ENCODE data around the gene C14orf180. TPM values are rescaled to one million over a fixed set of nuclear protein-coding genes. Genes with fewer than 3 reads are reported as not detected.
A peak's percentile ranks its signal among the peaks of the same experiment; 100 is the strongest.

Gene C14orf180
- total and polyA plus RNA-seq, 2 of the 8 experiments (the other 6 are each of a cell fraction or from before 2014, with no cell fraction given) = not detected

- no peak overlapping the region for H2BK12ac ChIP-seq (ENCODE audit: low read depth, low read length)
- no peak overlapping the region for H2BK15ac ChIP-seq (ENCODE audit: low read length)
- H3K14ac ChIP-seq (ENCODE audit: insufficient read length) = no peak overlapping the region
- H2AK5ac ChIP-seq (ENCODE audit: low read depth, low read length) = no peak overlapping the region
- DNase-seq (ENCODE audit: low read depth in 1 of 2, low spot score in 2 of 2) (no peak), FAIRE-seq (no peak)
- H3K9ac ChIP-seq (replicated peaks in 1 of 4; ENCODE audit: extremely low read depth in 1 of 4, low read depth in 3 of 4, low read length in 3 of 4) = no peak overlapping the region
- H3K79me1 ChIP-seq (ENCODE audit: low read depth, low read length) = no peaks in the 10 kb centered on the region
- H2BK20ac ChIP-seq (ENCODE audit: low read length) = no peak overlapping the region
- no peak overlapping the region for H3K56ac ChIP-seq (replicated peaks; ENCODE audit: insufficient read length, low read depth, low read length)
- H2BK5ac ChIP-seq (ENCODE audit: low read depth, low read length) = no peak overlapping the region
- no peak overlapping the region for H3K18ac ChIP-seq (ENCODE audit: extremely low read depth, low read length)
- no peak overlapping the region for H4K5ac ChIP-seq (ENCODE audit: insufficient read length, low read depth, low read length)
- H3K9me3 ChIP-seq (ENCODE audit: insufficient read depth in 2 of 2, low read depth in 1 of 2, low read length in 1 of 2) = no peaks in the 10 kb centered on the region
- TF ChIP-seq BACH1 (IDR thresholded peaks at IDR 0.05; ENCODE audit: low read length) = no peak
- no peak for TF ChIP-seq SIX5 (IDR thresholded peaks at IDR 0.05; ENCODE audit: low read depth, low read length)
- no peak for TF ChIP-seq HDAC2 (IDR thresholded peaks at IDR 0.05; ENCODE audit: borderline replicate concordance in 1 of 2, low read depth in 2 of 2, low read length in 2 of 2)
- TF ChIP-seq SP4 (IDR thresholded peaks at IDR 0.05; ENCODE audit: low read length) = no peak
- no peak for TF ChIP-seq TCF12 (IDR thresholded peaks at IDR 0.05; ENCODE audit: low read depth, low read length)
- TF ChIP-seq SRF (IDR thresholded peaks at IDR 0.05; ENCODE audit: low read depth, low read length) = no peak
- no peaks in the 10 kb centered on the region for H3K23me2 ChIP-seq (ENCODE audit: low read depth, low read length)
- peaks cover 0 to 3% (median 1%) of the 10 kb centered on the region in 4 experiments; a peak in 3 of 7 replicates for H3K4me1 ChIP-seq (replicated peaks in 1 of 4; ENCODE audit: control insufficient read depth in 3 of 4, insufficient read depth in 4 of 4, low read length in 3 of 4)
- H3K27ac ChIP-seq (ENCODE audit: low read depth, low read length) = no peak overlapping the region
- H4K8ac ChIP-seq (ENCODE audit: extremely low read depth, insufficient read depth, low read length) = peak overlapping the region; percentile 43; the same call in 1 of the 2 replicates
- H3K79me2 ChIP-seq (ENCODE audit: control insufficient read depth in 1 of 2, insufficient read depth in 2 of 2, low read length in 2 of 2) = no peaks in the 10 kb centered on the region
- H2BK120ac ChIP-seq (replicated peaks; ENCODE audit: low read depth, low read length) = no peak overlapping the region
- POLR2A ChIA-PET (ENCODE audit: partially characterized antibody) = no interaction called here
- no peaks in the 10 kb centered on the region for H3K36me3 ChIP-seq (ENCODE audit: control insufficient read depth in 2 of 4, insufficient read depth in 4 of 4, low read length in 3 of 4)
- H4K91ac ChIP-seq (replicated peaks; ENCODE audit: insufficient read length, low read length) = no peak overlapping the region
- H3K4me3 ChIP-seq (ENCODE audit: extremely low read depth in 1 of 4, insufficient read depth in 2 of 4, low read depth in 3 of 4, low read length in 4 of 4) = no peak overlapping the region
- no peak overlapping the region for H3K4ac ChIP-seq (replicated peaks; ENCODE audit: insufficient read length, low read depth, low read length)
- CTCF ChIA-PET (ENCODE audit: partially characterized antibody) = interaction anchor here (1.4 to 2.8 kb wide), 2 partner anchors 9 to 12 kb away, joined by 3 to 10 read pairs; no protein-coding TSS in a partner anchor
- no peak overlapping the region for H2AFZ ChIP-seq (ENCODE audit: low read length)
- 91% methylated on average over 9 of the region's 9 CpGs; no CpG with 5 or more reads in 1 of the 2 experiments for WGBS, 2 experiments (ENCODE audit: extremely low coverage in 1 of 2, insufficient coverage in 1 of 2, insufficient read length in 1 of 2, insufficient replicate concordance in 2 of 2, low coverage in 1 of 2, low lambda C conversion rate in 2 of 2, missing lambda C conversion rate in 1 of 2)
- no peak overlapping the region for H3K4me2 ChIP-seq (ENCODE audit: insufficient read depth in 1 of 2, low read depth in 2 of 2, low read length in 2 of 2)
- no peaks in the 10 kb centered on the region for H4K20me1 ChIP-seq (replicated peaks in 1 of 2; ENCODE audit: control insufficient read depth in 1 of 2, insufficient read depth in 2 of 2, low read length in 2 of 2)
- no peaks in the 10 kb centered on the region for H3K27me3 ChIP-seq (replicated peaks in 1 of 4; ENCODE audit: control insufficient read depth in 3 of 4, extremely low read depth in 1 of 4, insufficient read depth in 3 of 4, low read length in 3 of 4)
- no peak overlapping the region for H3K23ac ChIP-seq (ENCODE audit: insufficient read length)
Measured at GRCh38 chr14:104552738-104553125, 26.8 kb upstream of the C14orf180 start.
